GM23338 (cell line): Measurements from ENCODE around the gene AKIP1. TPM values are rescaled to one million over a fixed set of nuclear protein-coding genes. Genes with fewer than 3 reads are reported as not detected.
A peak's percentile ranks its signal among the peaks of the same experiment; 100 is the strongest.

Experiments
- ATAC-seq: fragments of 200-7000 bp; cut with Tn5 transposase; 3 replicates; pipeline ENCODE4 v1.9.1; 2020
- DNase-seq: peaks from one replicate; pipeline ENCODE4 v3.0.0-alpha.2; 2015; ENCODE audit warnings: low spot score
- H2AFZ ChIP-seq: fragments of 200-600 bp; sonication (generic); 2 replicates; pipeline ENCODE4 v1.8.0; 2016; ENCODE audit warnings: antibody characterized with exemption, mild to moderate bottlenecking, moderate library complexity
- H3F3A ChIP-seq: fragments of 200-600 bp; sonication (generic); replicated peaks from 2 replicates; pipeline ENCODE4 v1.8.0; 2017; ENCODE audit warnings: antibody characterized with exemption, mixed run types, low read depth
- H3K27ac ChIP-seq: fragments of 200-600 bp; sonication (generic); 2 replicates; pipeline ENCODE4 v1.6.1; 2016; ENCODE audit warnings: low read depth
- H3K27me3 ChIP-seq: fragments of 200-600 bp; sonication (generic); 2 replicates; pipeline ENCODE4 v1.8.0; 2016; ENCODE audit warnings: mild to moderate bottlenecking, mixed run types, moderate library complexity; ENCODE audit not compliant: insufficient read depth
- H3K36me3 ChIP-seq: fragments of 200-600 bp; sonication (generic); 2 replicates; pipeline ENCODE4 v1.8.0; 2016; ENCODE audit warnings: mild to moderate bottlenecking; ENCODE audit not compliant: insufficient read depth
- H3K4me1 ChIP-seq: fragments of 200-600 bp; sonication (generic); 2 replicates; pipeline ENCODE4 v1.8.0; 2016; ENCODE audit warnings: mild to moderate bottlenecking, moderate library complexity; ENCODE audit not compliant: insufficient read depth
- H3K4me2 ChIP-seq: fragments of 200-600 bp; sonication (generic); 2 replicates; pipeline ENCODE4 v1.7.1; 2017; ENCODE audit warnings: mixed run types
- H3K4me3 ChIP-seq: fragments of 200-600 bp; sonication (generic); 2 replicates; pipeline ENCODE4 v1.6.1; 2016; ENCODE audit warnings: mixed run types
- H3K79me2 ChIP-seq: fragments of 200-600 bp; sonication (generic); replicated peaks from 2 replicates; pipeline ENCODE4 v1.8.0; 2017; ENCODE audit warnings: mild to moderate bottlenecking; ENCODE audit not compliant: insufficient read depth
- H3K9me2 ChIP-seq: fragments of 200-600 bp; sonication (generic); 2 replicates; pipeline ENCODE4 v1.8.0; 2017; ENCODE audit not compliant: insufficient read depth
- H4K20me1 ChIP-seq: fragments of 200-600 bp; sonication (generic); replicated peaks from 2 replicates; pipeline ENCODE4 v1.8.0; 2017; ENCODE audit warnings: mild to moderate bottlenecking; ENCODE audit not compliant: insufficient read depth
- H3K27ac Mint-ChIP-seq: 2 replicates; pipeline ENCODE4 v1.8.0; 2020; ENCODE audit warnings: inconsistent platforms, mild to moderate bottlenecking, moderate library complexity, mixed read lengths
- H3K27me3 Mint-ChIP-seq: 3 replicates; pipeline ENCODE4 v1.8.0; 2022; ENCODE audit warnings: low read depth, mild to moderate bottlenecking, moderate library complexity, mixed read lengths, inconsistent platforms; ENCODE audit not compliant: insufficient read depth, poor library complexity
- H3K36me3 Mint-ChIP-seq: 3 replicates; pipeline ENCODE4 v1.8.0; 2021; ENCODE audit warnings: low read depth, mild to moderate bottlenecking, inconsistent platforms, moderate library complexity, mixed read lengths
- H3K4me1 Mint-ChIP-seq: 3 replicates; pipeline ENCODE4 v1.8.0; 2020; ENCODE audit warnings: mild to moderate bottlenecking, inconsistent platforms, mixed read lengths
- H3K4me3 Mint-ChIP-seq: 3 replicates; pipeline ENCODE4 v1.8.0; 2021; ENCODE audit warnings: moderate library complexity, mild to moderate bottlenecking, inconsistent platforms, mixed read lengths
- H3K9me3 Mint-ChIP-seq: 3 replicates; pipeline ENCODE4 v1.8.0; 2020; ENCODE audit warnings: moderate library complexity, mild to moderate bottlenecking, inconsistent platforms, mixed read lengths
- CREB1 ChIP-seq: fragments of 250-450 bp; sonication (Bioruptor Pico); IDR thresholded peaks from 2 replicates; pipeline ENCODE4 v1.5.0; 2020; ENCODE audit warnings: low read depth, mild to moderate bottlenecking, moderate library complexity
- EZH2 ChIP-seq: fragments of 200-600 bp; sonication (generic); IDR thresholded peaks from one replicate; pipeline ENCODE4 v1.8.0; 2017; ENCODE audit warnings: antibody characterized with exemption, mild to moderate bottlenecking, low read depth; ENCODE audit not compliant: unreplicated experiment
- EZH2phosphoT487 ChIP-seq: fragments of 200-600 bp; sonication (generic); IDR thresholded peaks from one replicate; pipeline ENCODE4 v1.8.1; 2018; ENCODE audit warnings: antibody characterized with exemption; ENCODE audit not compliant: unreplicated experiment
- JUNB ChIP-seq: IDR thresholded peaks from one replicate; pipeline ENCODE4 v1.6.1; 2016; ENCODE audit warnings: antibody characterized with exemption; ENCODE audit not compliant: unreplicated experiment
- NANOG ChIP-seq: IDR thresholded peaks from 2 replicates; pipeline ENCODE4 v1.6.1; 2016; ENCODE audit warnings: antibody characterized with exemption, borderline replicate concordance
- STAT1 ChIP-seq: IDR thresholded peaks from one replicate; pipeline ENCODE4 v1.6.1; 2016; ENCODE audit warnings: antibody characterized with exemption; ENCODE audit not compliant: unreplicated experiment
- ZNF331 ChIP-seq: fragments of 250-450 bp; sonication (Bioruptor Pico); IDR thresholded peaks from 2 replicates; pipeline ENCODE4 v1.5.0; 2020; ENCODE audit warnings: low read depth, mild to moderate bottlenecking, moderate library complexity
- long read RNA-seq: library from polyadenylated mRNA; unstranded; transcript quantifications from one replicate; pipeline ENCODE4 v2.0.0, GENCODE V29; 2020; ENCODE audit not compliant: unreplicated experiment
- polyA plus RNA-seq: library from polyadenylated mRNA; unstranded; fragments of >200 nt; fragmentation: Nextera tagmentation; extraction: Ambion mirVana; gene quantifications from 2 replicates; pipeline ENCODE4 v1.2.1, GENCODE V29; 2016
- total RNA-seq: library from RNA; depleted of rRNA; stranded (reverse); fragments of >200 nt; shearing (Covaris generic); gene quantifications from 2 replicates; pipeline ENCODE4 v1.2.3, GENCODE V29; 2014; rRNA removed
- TF ChIP-seq, protein P1 (sequence below), 2 experiments: fragments of 200-600 bp in 1 of 2; sonication (generic) in 1 of 2; conservative IDR thresholded peaks; 2 replicates each; pipeline versions ENCODE4 v1.5.1 to v1.6.1; 2016 to 2017; ENCODE audit warnings: antibody characterized with exemption in 2 of 2, low read depth in 2 of 2, mild to moderate bottlenecking in 2 of 2, moderate library complexity in 1 of 2
- TF ChIP-seq, protein P2 (sequence below): IDR thresholded peaks from one replicate; pipeline ENCODE4 v1.6.1; 2018; ENCODE audit warnings: antibody characterized with exemption; ENCODE audit not compliant: unreplicated experiment
- TF ChIP-seq, protein P3 (sequence below): IDR thresholded peaks from 2 replicates; pipeline ENCODE4 v1.6.1; 2016; ENCODE audit warnings: antibody characterized with exemption
- TF ChIP-seq, protein P4 (sequence below): fragments of 250-450 bp; sonication (Bioruptor Pico); IDR thresholded peaks from 2 replicates; pipeline ENCODE4 v1.5.0; 2020; ENCODE audit warnings: mild to moderate bottlenecking, moderate library complexity

The AKIP1 gene, protein sequence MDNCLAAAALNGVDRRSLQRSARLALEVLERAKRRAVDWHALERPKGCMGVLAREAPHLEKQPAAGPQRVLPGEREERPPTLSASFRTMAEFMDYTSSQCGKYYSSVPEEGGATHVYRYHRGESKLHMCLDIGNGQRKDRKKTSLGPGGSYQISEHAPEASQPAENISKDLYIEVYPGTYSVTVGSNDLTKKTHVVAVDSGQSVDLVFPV
- 14.0 and 16.7 TPM in 2 replicates for total RNA-seq
- 11.1 and 11.2 TPM in 2 replicates for polyA plus RNA-seq
- long read RNA-seq, transcript AKIP1-204 (4 exons, 1,084 nt): major isoform, 5 of 15 reads
- long read RNA-seq, partial matches to known transcripts: 1 of 15 reads
- long read RNA-seq, other reads (novel, unspliced or antisense): 1 of 15 reads

DNA sequence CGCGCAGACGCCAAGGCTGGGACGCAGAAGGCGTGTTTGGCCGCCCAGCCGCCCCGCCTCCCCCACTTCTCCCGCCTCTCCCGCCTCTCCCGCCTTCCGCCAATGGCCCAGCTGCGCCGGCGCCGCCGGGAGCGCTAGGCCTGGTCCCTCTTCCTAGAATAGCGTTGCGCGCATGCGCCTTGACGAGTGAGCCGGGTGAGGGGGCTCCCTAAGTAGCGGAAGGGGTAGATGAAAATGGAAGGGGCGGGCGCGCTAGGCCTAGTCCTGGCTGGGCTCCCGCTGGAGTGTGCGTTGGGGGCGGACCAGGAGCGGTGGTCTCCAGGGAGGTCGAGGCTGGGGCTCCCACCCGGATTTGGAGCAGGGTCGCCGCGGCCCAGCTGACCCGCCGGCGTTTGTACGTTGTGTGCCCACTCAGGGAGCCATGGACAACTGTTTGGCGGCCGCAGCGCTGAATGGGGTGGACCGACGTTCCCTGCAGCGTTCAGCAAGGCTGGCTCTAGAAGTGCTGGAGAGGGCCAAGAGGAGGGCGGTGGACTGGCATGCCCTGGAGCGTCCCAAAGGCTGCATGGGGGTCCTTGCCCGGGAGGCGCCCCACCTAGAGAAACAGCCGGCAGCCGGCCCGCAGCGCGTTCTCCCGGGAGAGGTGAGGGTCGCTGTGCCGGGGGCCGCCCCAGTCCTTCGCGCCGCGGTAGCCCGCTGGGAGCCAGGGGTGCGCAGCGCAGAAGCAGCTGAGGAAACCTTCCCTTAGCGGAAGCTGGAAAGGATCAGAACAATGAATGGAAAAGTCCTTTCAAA lies at the start of gene AKIP1:
Gene AKIP1, plus strand, starts transcription at position 161 of the 795 bp plus-strand sequence. Its CDS starts 261 bp downstream, at position 422.
- Mint-ChIP-seq H3K27ac (peak within 1 kb of the TSS; percentile 81; the same call in 1 of the 2 replicates), H3K36me3 (peaks cover 21% of the 10 kb centered on the region), H3K9me3 (no peaks in the 10 kb centered on the region), H3K4me3 (peak within 1 kb of the TSS; percentile 85), H3K4me1 (peaks cover 27% of the 10 kb centered on the region), H3K27me3 (peaks cover 20% of the 10 kb centered on the region)
- peak within 1 kb of the TSS; percentile 96 for H3K4me2 ChIP-seq
- ATAC-seq (peak; percentile 89), DNase-seq (peak; percentile 99)
- H3K4me3 ChIP-seq: peak within 1 kb of the TSS; percentile 91
- peaks cover 4% of the 10 kb centered on the region; the same call in 1 of the 2 replicates for H3F3A ChIP-seq
- H3K4me1 ChIP-seq: peaks cover 11% of the 10 kb centered on the region
- no peaks in the 10 kb centered on the region for H4K20me1 ChIP-seq
- peaks cover 25% of the 10 kb centered on the region for H3K27me3 ChIP-seq
- H2AFZ ChIP-seq: peak within 1 kb of the TSS; percentile 99
- peak within 1 kb of the TSS; percentile 81; the same call in 1 of the 2 replicates for H3K27ac ChIP-seq
- H3K36me3 ChIP-seq: peaks cover 1% of the 10 kb centered on the region; the same call in 1 of the 2 replicates
- H3K79me2 ChIP-seq: no peaks in the 10 kb centered on the region
- H3K9me2 ChIP-seq: no peaks in the 10 kb centered on the region
- TF ChIP-seq, protein P1, sequence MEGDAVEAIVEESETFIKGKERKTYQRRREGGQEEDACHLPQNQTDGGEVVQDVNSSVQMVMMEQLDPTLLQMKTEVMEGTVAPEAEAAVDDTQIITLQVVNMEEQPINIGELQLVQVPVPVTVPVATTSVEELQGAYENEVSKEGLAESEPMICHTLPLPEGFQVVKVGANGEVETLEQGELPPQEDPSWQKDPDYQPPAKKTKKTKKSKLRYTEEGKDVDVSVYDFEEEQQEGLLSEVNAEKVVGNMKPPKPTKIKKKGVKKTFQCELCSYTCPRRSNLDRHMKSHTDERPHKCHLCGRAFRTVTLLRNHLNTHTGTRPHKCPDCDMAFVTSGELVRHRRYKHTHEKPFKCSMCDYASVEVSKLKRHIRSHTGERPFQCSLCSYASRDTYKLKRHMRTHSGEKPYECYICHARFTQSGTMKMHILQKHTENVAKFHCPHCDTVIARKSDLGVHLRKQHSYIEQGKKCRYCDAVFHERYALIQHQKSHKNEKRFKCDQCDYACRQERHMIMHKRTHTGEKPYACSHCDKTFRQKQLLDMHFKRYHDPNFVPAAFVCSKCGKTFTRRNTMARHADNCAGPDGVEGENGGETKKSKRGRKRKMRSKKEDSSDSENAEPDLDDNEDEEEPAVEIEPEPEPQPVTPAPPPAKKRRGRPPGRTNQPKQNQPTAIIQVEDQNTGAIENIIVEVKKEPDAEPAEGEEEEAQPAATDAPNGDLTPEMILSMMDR (conservative IDR thresholded peaks at IDR 0.05; ENCODE audit: low read depth in 2 of 2): no peak
- no peak for TF ChIP-seq NANOG
- TF ChIP-seq ZNF331 (CRISPR knock-in tag): no peak
- 0 out of 2 replicates have a peak, but pooled peaks have one; percentile 10 for TF ChIP-seq CREB1 (CRISPR knock-in tag)
- no peak for TF ChIP-seq JUNB
- no peak for TF ChIP-seq STAT1
- TF ChIP-seq EZH2: no peak
- TF ChIP-seq, protein P2, sequence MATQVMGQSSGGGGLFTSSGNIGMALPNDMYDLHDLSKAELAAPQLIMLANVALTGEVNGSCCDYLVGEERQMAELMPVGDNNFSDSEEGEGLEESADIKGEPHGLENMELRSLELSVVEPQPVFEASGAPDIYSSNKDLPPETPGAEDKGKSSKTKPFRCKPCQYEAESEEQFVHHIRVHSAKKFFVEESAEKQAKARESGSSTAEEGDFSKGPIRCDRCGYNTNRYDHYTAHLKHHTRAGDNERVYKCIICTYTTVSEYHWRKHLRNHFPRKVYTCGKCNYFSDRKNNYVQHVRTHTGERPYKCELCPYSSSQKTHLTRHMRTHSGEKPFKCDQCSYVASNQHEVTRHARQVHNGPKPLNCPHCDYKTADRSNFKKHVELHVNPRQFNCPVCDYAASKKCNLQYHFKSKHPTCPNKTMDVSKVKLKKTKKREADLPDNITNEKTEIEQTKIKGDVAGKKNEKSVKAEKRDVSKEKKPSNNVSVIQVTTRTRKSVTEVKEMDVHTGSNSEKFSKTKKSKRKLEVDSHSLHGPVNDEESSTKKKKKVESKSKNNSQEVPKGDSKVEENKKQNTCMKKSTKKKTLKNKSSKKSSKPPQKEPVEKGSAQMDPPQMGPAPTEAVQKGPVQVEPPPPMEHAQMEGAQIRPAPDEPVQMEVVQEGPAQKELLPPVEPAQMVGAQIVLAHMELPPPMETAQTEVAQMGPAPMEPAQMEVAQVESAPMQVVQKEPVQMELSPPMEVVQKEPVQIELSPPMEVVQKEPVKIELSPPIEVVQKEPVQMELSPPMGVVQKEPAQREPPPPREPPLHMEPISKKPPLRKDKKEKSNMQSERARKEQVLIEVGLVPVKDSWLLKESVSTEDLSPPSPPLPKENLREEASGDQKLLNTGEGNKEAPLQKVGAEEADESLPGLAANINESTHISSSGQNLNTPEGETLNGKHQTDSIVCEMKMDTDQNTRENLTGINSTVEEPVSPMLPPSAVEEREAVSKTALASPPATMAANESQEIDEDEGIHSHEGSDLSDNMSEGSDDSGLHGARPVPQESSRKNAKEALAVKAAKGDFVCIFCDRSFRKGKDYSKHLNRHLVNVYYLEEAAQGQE: no peak
- TF ChIP-seq, protein P3, sequence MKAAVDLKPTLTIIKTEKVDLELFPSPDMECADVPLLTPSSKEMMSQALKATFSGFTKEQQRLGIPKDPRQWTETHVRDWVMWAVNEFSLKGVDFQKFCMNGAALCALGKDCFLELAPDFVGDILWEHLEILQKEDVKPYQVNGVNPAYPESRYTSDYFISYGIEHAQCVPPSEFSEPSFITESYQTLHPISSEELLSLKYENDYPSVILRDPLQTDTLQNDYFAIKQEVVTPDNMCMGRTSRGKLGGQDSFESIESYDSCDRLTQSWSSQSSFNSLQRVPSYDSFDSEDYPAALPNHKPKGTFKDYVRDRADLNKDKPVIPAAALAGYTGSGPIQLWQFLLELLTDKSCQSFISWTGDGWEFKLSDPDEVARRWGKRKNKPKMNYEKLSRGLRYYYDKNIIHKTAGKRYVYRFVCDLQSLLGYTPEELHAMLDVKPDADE: no peak
- no peak for TF ChIP-seq EZH2phosphoT487
- TF ChIP-seq, protein P4, sequence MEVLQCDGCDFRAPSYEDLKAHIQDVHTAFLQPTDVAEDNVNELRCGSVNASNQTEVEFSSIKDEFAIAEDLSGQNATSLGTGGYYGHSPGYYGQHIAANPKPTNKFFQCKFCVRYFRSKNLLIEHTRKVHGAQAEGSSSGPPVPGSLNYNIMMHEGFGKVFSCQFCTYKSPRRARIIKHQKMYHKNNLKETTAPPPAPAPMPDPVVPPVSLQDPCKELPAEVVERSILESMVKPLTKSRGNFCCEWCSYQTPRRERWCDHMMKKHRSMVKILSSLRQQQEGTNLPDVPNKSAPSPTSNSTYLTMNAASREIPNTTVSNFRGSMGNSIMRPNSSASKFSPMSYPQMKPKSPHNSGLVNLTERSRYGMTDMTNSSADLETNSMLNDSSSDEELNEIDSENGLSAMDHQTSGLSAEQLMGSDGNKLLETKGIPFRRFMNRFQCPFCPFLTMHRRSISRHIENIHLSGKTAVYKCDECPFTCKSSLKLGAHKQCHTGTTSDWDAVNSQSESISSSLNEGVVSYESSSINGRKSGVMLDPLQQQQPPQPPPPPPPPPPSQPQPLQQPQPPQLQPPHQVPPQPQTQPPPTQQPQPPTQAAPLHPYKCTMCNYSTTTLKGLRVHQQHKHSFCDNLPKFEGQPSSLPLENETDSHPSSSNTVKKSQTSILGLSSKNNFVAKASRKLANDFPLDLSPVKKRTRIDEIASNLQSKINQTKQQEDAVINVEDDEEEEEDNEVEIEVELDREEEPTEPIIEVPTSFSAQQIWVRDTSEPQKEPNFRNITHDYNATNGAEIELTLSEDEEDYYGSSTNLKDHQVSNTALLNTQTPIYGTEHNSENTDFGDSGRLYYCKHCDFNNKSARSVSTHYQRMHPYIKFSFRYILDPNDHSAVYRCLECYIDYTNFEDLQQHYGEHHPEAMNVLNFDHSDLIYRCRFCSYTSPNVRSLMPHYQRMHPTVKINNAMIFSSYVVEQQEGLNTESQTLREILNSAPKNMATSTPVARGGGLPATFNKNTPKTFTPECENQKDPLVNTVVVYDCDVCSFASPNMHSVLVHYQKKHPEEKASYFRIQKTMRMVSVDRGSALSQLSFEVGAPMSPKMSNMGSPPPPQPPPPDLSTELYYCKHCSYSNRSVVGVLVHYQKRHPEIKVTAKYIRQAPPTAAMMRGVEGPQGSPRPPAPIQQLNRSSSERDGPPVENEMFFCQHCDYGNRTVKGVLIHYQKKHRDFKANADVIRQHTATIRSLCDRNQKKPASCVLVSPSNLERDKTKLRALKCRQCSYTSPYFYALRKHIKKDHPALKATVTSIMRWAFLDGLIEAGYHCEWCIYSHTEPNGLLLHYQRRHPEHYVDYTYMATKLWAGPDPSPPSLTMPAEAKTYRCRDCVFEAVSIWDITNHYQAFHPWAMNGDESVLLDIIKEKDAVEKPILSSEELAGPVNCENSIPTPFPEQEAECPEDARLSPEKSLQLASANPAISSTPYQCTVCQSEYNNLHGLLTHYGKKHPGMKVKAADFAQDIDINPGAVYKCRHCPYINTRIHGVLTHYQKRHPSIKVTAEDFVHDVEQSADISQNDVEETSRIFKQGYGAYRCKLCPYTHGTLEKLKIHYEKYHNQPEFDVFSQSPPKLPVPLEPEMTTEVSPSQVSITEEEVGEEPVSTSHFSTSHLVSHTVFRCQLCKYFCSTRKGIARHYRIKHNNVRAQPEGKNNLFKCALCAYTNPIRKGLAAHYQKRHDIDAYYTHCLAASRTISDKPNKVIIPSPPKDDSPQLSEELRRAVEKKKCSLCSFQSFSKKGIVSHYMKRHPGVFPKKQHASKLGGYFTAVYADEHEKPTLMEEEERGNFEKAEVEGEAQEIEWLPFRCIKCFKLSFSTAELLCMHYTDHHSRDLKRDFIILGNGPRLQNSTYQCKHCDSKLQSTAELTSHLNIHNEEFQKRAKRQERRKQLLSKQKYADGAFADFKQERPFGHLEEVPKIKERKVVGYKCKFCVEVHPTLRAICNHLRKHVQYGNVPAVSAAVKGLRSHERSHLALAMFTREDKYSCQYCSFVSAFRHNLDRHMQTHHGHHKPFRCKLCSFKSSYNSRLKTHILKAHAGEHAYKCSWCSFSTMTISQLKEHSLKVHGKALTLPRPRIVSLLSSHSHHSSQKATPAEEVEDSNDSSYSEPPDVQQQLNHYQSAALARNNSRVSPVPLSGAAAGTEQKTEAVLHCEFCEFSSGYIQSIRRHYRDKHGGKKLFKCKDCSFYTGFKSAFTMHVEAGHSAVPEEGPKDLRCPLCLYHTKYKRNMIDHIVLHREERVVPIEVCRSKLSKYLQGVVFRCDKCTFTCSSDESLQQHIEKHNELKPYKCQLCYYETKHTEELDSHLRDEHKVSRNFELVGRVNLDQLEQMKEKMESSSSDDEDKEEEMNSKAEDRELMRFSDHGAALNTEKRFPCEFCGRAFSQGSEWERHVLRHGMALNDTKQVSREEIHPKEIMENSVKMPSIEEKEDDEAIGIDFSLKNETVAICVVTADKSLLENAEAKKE: no peak
